Liver (tissue), 3 donors: ENCODE results near the gene CCSER2.

Experiments
- FOXA1 ChIP-seq: IDR thresholded peaks from 2 replicates; pipeline ENCODE4 v1.6.1; 2016; ENCODE audit warnings: antibody characterized with exemption
- GABPA ChIP-seq, 2 donors: IDR thresholded peaks in 1 of 2; conservative IDR thresholded peaks in 1 of 2; 2 replicates each; pipeline ENCODE4 v1.6.1; 2016; ENCODE audit warnings: antibody characterized with exemption in 2 of 2, mild to moderate bottlenecking in 1 of 2, moderate library complexity in 1 of 2
- YY1 ChIP-seq: IDR thresholded peaks from 2 replicates; pipeline ENCODE4 v1.6.1; 2016; ENCODE audit warnings: antibody characterized with exemption, mild to moderate bottlenecking
- TF ChIP-seq, protein P1 (sequence below): fragments of 150-350 bp; IDR thresholded peaks from 2 replicates; pipeline ENCODE4 v1.5.1; 2017; ENCODE audit warnings: improper control_type of control experiment, low read depth, low read length; ENCODE audit not compliant: missing input control
- donor health status: healthy.
- donor health status: healthy.

DNA sequence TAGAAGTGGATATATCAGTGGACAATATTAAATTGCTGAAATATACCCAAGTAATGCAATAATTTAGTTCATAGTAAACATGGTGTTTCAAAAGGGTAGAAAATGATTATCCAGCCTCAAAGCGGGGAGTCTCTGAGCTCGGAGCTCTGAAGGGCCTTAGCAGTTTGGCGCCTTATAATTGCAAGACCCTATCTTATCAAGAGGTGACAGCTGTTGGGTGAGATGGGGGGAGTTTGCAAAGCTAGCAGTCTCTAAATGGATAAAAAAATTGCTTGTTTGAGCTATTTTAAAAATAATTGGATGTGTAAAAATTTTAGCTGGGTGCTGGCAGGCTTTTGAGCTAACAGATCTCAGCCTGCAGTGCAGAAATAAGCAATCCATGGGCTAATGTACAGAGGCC, 219.2 kb downstream of the CCSER2 start:
- TF ChIP-seq, protein P1, sequence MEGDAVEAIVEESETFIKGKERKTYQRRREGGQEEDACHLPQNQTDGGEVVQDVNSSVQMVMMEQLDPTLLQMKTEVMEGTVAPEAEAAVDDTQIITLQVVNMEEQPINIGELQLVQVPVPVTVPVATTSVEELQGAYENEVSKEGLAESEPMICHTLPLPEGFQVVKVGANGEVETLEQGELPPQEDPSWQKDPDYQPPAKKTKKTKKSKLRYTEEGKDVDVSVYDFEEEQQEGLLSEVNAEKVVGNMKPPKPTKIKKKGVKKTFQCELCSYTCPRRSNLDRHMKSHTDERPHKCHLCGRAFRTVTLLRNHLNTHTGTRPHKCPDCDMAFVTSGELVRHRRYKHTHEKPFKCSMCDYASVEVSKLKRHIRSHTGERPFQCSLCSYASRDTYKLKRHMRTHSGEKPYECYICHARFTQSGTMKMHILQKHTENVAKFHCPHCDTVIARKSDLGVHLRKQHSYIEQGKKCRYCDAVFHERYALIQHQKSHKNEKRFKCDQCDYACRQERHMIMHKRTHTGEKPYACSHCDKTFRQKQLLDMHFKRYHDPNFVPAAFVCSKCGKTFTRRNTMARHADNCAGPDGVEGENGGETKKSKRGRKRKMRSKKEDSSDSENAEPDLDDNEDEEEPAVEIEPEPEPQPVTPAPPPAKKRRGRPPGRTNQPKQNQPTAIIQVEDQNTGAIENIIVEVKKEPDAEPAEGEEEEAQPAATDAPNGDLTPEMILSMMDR, result no peak
- TF ChIP-seq GABPA (IDR thresholded peaks at IDR 0.05 in 1 of 2, conservative IDR thresholded peaks at IDR 0.05 in 1 of 2) (no peak), YY1 (no peak), FOXA1 (no peak)
